Activated B cell treated with CpG ODN at 0.5 μM for 24 hours (primary cell): ENCODE data around the gene NKAIN2. TPM values are rescaled to one million over a fixed set of nuclear protein-coding genes. Genes with fewer than 3 reads are reported as not detected.

Source experiments
- ATAC-seq: fragments of 200-7000 bp; cut with Tn5 transposase; one replicate; pipeline ENCODE4 v1.10.0; 2021; ENCODE audit warnings: low read depth, mild to moderate bottlenecking, moderate library complexity
- CTCF ChIA-PET: fragments of 350-600 bp; sonication (Branson Sonifier 250); formaldehyde crosslinking; loops from one replicate; lab custom pipeline; 2021; ENCODE audit warnings: antibody characterized with exemption; lab: Charles Lee
- POLR2A ChIA-PET: fragments of 350-600 bp; sonication (Branson Sonifier 250); formaldehyde crosslinking; loops from one replicate; lab custom pipeline; 2021; ENCODE audit warnings: antibody characterized with exemption; lab: Charles Lee
- DNase-seq: peaks from one replicate; pipeline ENCODE4 v3.0.0; 2022
- H3K27ac Mint-ChIP-seq: one replicate; pipeline ENCODE4 v1.8.0; 2020; ENCODE audit warnings: mixed read lengths
- H3K27me3 Mint-ChIP-seq: one replicate; pipeline ENCODE4 v1.8.0; 2021; ENCODE audit warnings: mixed read lengths
- H3K36me3 Mint-ChIP-seq: one replicate; pipeline ENCODE4 v1.8.0; 2021; ENCODE audit warnings: low read depth, mixed read lengths
- H3K4me1 Mint-ChIP-seq: one replicate; pipeline ENCODE4 v1.8.0; 2021; ENCODE audit warnings: mixed read lengths
- H3K4me3 Mint-ChIP-seq: one replicate; pipeline ENCODE4 v1.8.0; 2020; ENCODE audit warnings: mild to moderate bottlenecking, mixed read lengths
- H3K9me3 Mint-ChIP-seq: one replicate; pipeline ENCODE4 v1.8.0; 2020; ENCODE audit warnings: mixed read lengths
- intact Hi-C: fragments of 100-400 bp; cut with micrococcal nuclease; formaldehyde crosslinking; loops from one replicate; pipeline ENCODE4 v1.15.1; 2024
- total RNA-seq: library from RNA; stranded (reverse); gene quantifications from 2 replicates; pipeline ENCODE4 v1.2.3, GENCODE V29; 2022
- TF ChIP-seq, protein P1 (sequence below): fragments of 200-600 bp; IDR thresholded peaks from one replicate; pipeline ENCODE4 v1.8.0; 2022; ENCODE audit warnings: antibody characterized with exemption, mild to moderate bottlenecking

The NKAIN2 gene
- total RNA-seq, 1 donor from 2014 or later: not detected

DNA sequence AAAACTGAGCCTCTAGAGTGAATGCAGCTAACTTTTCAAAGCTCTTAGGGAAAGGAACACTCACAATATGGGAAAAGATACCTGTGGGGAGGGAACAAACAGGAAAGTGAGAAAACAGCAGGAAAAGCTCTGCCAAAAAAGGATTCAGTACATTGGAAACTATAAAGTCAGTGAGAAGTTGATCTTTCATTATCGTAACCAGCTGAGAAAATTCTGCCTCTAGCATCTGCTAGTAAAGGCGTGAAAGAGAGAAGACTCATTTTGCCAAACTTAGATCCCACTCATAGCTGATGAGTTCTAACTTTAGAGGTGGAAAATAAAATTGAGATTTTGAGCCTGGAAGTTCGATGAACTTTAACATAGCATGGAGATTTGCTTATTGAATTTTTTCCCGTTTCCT, 836.8 kb downstream of the NKAIN2 start:
- no peaks in the 10 kb centered on the region for H3K4me1 Mint-ChIP-seq
- ChIA-PET CTCF (no interaction called here), POLR2A (no interaction called here)
- no peaks in the 10 kb centered on the region for H3K36me3 Mint-ChIP-seq
- TF ChIP-seq, protein P1, sequence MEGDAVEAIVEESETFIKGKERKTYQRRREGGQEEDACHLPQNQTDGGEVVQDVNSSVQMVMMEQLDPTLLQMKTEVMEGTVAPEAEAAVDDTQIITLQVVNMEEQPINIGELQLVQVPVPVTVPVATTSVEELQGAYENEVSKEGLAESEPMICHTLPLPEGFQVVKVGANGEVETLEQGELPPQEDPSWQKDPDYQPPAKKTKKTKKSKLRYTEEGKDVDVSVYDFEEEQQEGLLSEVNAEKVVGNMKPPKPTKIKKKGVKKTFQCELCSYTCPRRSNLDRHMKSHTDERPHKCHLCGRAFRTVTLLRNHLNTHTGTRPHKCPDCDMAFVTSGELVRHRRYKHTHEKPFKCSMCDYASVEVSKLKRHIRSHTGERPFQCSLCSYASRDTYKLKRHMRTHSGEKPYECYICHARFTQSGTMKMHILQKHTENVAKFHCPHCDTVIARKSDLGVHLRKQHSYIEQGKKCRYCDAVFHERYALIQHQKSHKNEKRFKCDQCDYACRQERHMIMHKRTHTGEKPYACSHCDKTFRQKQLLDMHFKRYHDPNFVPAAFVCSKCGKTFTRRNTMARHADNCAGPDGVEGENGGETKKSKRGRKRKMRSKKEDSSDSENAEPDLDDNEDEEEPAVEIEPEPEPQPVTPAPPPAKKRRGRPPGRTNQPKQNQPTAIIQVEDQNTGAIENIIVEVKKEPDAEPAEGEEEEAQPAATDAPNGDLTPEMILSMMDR: no peak
- intact Hi-C loops: no loop called here
- no peak overlapping the region for H3K27ac Mint-ChIP-seq
- DNase-seq: no peak
- H3K4me3 Mint-ChIP-seq: no peak overlapping the region
- H3K27me3 Mint-ChIP-seq: no peaks in the 10 kb centered on the region
- ATAC-seq: no peak
- H3K9me3 Mint-ChIP-seq: peaks cover 9% of the 10 kb centered on the region

DNA sequence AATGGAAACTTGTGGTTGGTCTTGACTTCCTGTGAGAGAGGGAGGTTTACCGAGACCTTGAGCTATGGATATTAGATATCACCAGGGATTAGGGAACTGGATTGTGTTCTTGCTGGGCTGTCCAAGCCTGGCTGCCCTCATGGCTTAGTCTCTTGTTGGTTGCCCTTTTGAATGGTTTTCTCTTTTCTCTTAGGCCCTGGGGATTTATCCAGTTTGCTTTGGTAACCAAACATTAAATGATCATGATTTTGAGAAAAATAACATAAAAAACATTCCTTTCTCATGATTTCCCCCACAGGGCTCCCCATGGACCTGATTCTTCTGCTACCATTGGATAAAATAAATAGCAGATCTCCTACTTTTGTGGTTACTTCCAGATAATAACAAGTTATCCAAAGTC, 852.2 kb downstream of the NKAIN2 start:
- no peak for DNase-seq
- no peak for ATAC-seq
- H3K27me3 Mint-ChIP-seq: no peaks in the 10 kb centered on the region
- H3K27ac Mint-ChIP-seq: no peak overlapping the region
- no peaks in the 10 kb centered on the region for H3K36me3 Mint-ChIP-seq
- H3K9me3 Mint-ChIP-seq: peaks cover 9% of the 10 kb centered on the region
- TF ChIP-seq, protein P1: no peak
- H3K4me3 Mint-ChIP-seq: no peak overlapping the region
- intact Hi-C loops: no loop called here
- POLR2A ChIA-PET: no interaction called here
- CTCF ChIA-PET: no interaction called here
- H3K4me1 Mint-ChIP-seq: no peaks in the 10 kb centered on the region

DNA sequence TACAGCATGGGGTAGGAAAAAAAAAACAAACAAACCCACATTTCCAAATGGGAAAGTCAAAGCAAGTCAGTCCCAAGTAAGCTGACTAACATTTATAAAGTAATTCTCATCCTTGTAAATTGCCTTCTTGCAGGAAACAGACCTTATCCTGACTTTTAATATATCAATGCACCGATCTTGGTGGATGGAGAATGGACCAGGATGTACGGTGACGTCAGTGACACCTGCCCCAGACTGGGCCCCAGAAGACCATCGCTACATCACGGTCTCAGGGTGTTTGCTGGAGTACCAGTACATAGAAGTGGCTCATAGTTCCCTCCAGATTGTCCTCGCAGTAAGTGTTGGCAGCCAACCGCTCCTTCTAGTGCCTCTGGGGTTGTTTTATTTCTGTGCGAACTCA, 854.4 kb downstream of the NKAIN2 start:
- DNase-seq: no peak
- ChIA-PET POLR2A (no interaction called here), CTCF (no interaction called here)
- peaks cover 1% of the 10 kb centered on the region for H3K9me3 Mint-ChIP-seq
- TF ChIP-seq, protein P1: no peak
- intact Hi-C loops: no loop called here
- no peaks in the 10 kb centered on the region for H3K36me3 Mint-ChIP-seq
- no peak overlapping the region for H3K4me3 Mint-ChIP-seq
- no peak for ATAC-seq
- no peaks in the 10 kb centered on the region for H3K4me1 Mint-ChIP-seq
- H3K27ac Mint-ChIP-seq: no peak overlapping the region
- no peaks in the 10 kb centered on the region for H3K27me3 Mint-ChIP-seq

DNA sequence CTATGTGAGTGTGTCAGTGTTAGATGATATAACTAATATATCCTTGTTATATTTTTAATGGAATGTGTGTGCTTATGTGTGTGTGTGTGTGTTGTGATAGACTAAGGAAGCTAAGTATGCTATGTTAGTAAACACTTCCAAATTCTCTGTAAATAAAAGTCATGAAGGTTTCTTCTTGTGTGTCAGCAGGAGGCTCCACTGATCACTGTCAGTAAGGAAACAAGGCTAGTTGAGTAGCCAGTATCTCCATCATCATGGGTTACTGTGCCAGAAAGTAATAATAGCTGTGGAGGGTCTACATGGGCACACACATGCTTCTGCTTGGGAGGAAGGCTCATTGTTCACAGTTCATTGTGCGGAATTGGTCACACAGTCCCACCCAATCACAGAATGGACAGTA, 855.8 kb downstream of the NKAIN2 start:
- H3K36me3 Mint-ChIP-seq: no peaks in the 10 kb centered on the region
- CTCF ChIA-PET: no interaction called here
- POLR2A ChIA-PET: no interaction called here
- TF ChIP-seq, protein P1: no peak
- no peak overlapping the region for H3K27ac Mint-ChIP-seq
- no peaks in the 10 kb centered on the region for H3K4me1 Mint-ChIP-seq
- intact Hi-C loops: no loop called here
- ATAC-seq: no peak
- DNase-seq: no peak
- H3K27me3 Mint-ChIP-seq: no peaks in the 10 kb centered on the region
- H3K4me3 Mint-ChIP-seq: no peak overlapping the region
- no peaks in the 10 kb centered on the region for H3K9me3 Mint-ChIP-seq

DNA sequence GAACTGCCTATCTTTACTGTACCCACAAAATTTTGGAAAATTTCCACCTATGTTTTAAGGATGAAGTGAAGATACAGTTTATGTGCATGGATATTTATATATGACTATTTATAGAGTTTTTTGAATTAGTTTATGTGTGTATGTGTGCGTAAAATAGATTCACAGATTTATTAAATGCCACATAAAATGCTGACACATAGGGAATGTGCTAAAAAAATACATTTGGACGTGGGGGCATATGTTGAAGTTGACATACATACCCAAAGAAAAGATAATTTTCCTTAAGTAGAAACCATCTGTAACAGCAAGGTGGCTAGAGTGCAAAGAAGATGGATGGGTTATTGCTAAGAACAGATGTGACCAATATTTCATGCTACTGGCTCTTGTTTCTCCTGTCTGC, 856.5 kb downstream of the NKAIN2 start:
- ATAC-seq: no peak
- Mint-ChIP-seq H3K27ac (no peak overlapping the region), H3K4me3 (no peak overlapping the region), H3K9me3 (peaks cover 3% of the 10 kb centered on the region), H3K4me1 (no peaks in the 10 kb centered on the region), H3K27me3 (no peaks in the 10 kb centered on the region), H3K36me3 (no peaks in the 10 kb centered on the region)
- CTCF ChIA-PET: no interaction called here
- intact Hi-C loops: no loop called here
- POLR2A ChIA-PET: no interaction called here
- TF ChIP-seq, protein P1: no peak
- no peak for DNase-seq
